Prostate gland (tissue), 2 donors: ENCODE results near the gene CRISPLD2. TPM values are rescaled to one million over a fixed set of nuclear protein-coding genes. Genes with fewer than 3 reads are reported as not detected.
A peak's percentile ranks its signal among the peaks of the same experiment; 100 is the strongest.

Experiments used
- DNase-seq: peaks from one replicate; pipeline ENCODE4 v3.0.0-alpha.2; 2019; ENCODE audit warnings: low spot score
- H3K27ac ChIP-seq, 2 donors: fragments of 200-600 bp; sonication (generic); 2 replicates each; pipeline ENCODE4 v1.5.1; 2017 to 2019
- H3K27me3 ChIP-seq: fragments of 200-600 bp; sonication (generic); replicated peaks from 2 replicates; pipeline ENCODE4 v1.5.1; 2019; ENCODE audit not compliant: insufficient read depth
- H3K36me3 ChIP-seq, 2 donors: fragments of 200-600 bp; sonication (generic); 1 replicate in 1 of 2; 2 replicates in 1 of 2; pipeline versions ENCODE4 v1.5.1 to v1.8.1; 2017 to 2019
- H3K4me1 ChIP-seq: fragments of 200-600 bp; sonication (generic); replicated peaks from 2 replicates; pipeline ENCODE4 v1.5.1; 2019
- H3K4me3 ChIP-seq, 2 donors: fragments of 200-600 bp; sonication (generic); 2 replicates each; pipeline ENCODE4 v1.5.1; 2017 to 2019
- H3K9me3 ChIP-seq: fragments of 200-600 bp; sonication (generic); 2 replicates; pipeline ENCODE4 v1.5.1; 2017
- POLR2A ChIP-seq: fragments of 450-650 bp; IDR thresholded peaks from one replicate; pipeline ENCODE4 v1.6.1; 2016; ENCODE audit warnings: antibody characterized with exemption, mild to moderate bottlenecking
- POLR2AphosphoS5 ChIP-seq: sonication (generic); formaldehyde crosslinking; IDR thresholded peaks from one replicate; pipeline ENCODE4 v1.6.1; 2017; ENCODE audit warnings: antibody characterized with exemption
- WGBS: methylation state at CpG from one replicate; pipeline ENCODE4 v1.1.5; 2018; 5-methylcytosine and 5-hydroxymethylcytosine counted together
- intact Hi-C: fragments of 100-400 bp; cut with DNase I; formaldehyde crosslinking; loops from one replicate; pipeline ENCODE4 v1.14.2; 2022
- total RNA-seq, 2 donors: library from RNA; depleted of rRNA; stranded (reverse); fragments of >200 nt; gene quantifications; one replicate each; pipeline ENCODE4 v1.1.0, GENCODE V29; 2016
- TF ChIP-seq, protein P1 (sequence below), 4 experiments: fragments of 200-600 bp in 2 of 4; fragments of 450-650 bp in 2 of 4; sonication (generic) in 2 of 4; IDR thresholded peaks; 1 replicate in 3 of 4; 2 replicates in 1 of 4; pipeline ENCODE4 v1.5.1; 2016 to 2019; ENCODE audit warnings: antibody characterized with exemption in 4 of 4, mild to moderate bottlenecking in 2 of 4, moderate library complexity in 2 of 4

The CRISPLD2 gene
- total RNA-seq, 2 donors from 2014 or later, result 186 to 226 TPM

DNA sequence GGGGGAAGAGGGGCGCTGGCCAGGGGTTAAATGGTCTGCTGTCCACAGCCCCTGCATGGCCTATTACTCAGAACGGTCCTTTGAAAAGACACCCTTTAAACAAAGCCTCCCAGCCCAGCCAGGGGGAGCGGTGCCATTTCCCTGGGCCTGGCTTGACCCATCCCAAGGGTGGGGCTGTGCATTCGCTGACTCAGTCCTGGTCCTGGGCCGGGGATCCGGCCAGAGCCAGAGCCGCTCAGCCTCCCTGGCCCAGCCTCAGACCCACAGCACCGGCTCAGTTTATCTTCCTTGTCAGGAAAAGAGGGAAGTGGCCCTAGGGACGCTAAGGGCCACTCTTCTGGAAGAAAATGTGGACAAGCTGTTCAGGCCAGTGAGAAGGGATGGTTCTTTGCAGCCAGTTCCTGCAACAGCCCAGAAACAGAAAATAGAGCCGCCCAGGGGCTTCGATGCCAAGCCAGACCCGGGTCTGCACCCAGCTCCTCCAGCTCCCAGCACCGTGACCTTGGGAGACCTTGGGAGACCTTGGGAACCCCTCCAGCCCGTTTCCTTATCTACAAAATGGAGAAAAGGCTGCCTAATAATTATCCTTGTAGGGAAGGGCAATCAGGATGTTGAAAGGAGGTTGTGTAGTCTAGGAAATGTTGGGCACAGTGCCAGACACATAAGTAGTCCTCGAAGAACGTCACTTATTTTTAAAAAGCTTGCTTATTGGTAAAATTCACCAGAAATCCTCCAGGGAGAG is 109.1 kb downstream of the CRISPLD2 start:
- WGBS, result 66% methylated on average over 14 of the region's 16 CpGs
- Histone ChIP-seq H3K27me3 (no peaks in the 10 kb centered on the region), H3K36me3 (no peaks in the 10 kb centered on the region), H3K9me3 (no peaks in the 10 kb centered on the region), H3K27ac (peak overlapping the region; percentile 26 to 32), H3K4me1 (no peaks in the 10 kb centered on the region), H3K4me3 (no peak overlapping the region)
- TF ChIP-seq POLR2AphosphoS5 (no peak), POLR2A (no peak)
- TF ChIP-seq, protein P1, sequence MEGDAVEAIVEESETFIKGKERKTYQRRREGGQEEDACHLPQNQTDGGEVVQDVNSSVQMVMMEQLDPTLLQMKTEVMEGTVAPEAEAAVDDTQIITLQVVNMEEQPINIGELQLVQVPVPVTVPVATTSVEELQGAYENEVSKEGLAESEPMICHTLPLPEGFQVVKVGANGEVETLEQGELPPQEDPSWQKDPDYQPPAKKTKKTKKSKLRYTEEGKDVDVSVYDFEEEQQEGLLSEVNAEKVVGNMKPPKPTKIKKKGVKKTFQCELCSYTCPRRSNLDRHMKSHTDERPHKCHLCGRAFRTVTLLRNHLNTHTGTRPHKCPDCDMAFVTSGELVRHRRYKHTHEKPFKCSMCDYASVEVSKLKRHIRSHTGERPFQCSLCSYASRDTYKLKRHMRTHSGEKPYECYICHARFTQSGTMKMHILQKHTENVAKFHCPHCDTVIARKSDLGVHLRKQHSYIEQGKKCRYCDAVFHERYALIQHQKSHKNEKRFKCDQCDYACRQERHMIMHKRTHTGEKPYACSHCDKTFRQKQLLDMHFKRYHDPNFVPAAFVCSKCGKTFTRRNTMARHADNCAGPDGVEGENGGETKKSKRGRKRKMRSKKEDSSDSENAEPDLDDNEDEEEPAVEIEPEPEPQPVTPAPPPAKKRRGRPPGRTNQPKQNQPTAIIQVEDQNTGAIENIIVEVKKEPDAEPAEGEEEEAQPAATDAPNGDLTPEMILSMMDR (IDR thresholded peaks at IDR 0.05), result no peak
- intact Hi-C loops, result no loop called here
- DNase-seq, result no peak

DNA sequence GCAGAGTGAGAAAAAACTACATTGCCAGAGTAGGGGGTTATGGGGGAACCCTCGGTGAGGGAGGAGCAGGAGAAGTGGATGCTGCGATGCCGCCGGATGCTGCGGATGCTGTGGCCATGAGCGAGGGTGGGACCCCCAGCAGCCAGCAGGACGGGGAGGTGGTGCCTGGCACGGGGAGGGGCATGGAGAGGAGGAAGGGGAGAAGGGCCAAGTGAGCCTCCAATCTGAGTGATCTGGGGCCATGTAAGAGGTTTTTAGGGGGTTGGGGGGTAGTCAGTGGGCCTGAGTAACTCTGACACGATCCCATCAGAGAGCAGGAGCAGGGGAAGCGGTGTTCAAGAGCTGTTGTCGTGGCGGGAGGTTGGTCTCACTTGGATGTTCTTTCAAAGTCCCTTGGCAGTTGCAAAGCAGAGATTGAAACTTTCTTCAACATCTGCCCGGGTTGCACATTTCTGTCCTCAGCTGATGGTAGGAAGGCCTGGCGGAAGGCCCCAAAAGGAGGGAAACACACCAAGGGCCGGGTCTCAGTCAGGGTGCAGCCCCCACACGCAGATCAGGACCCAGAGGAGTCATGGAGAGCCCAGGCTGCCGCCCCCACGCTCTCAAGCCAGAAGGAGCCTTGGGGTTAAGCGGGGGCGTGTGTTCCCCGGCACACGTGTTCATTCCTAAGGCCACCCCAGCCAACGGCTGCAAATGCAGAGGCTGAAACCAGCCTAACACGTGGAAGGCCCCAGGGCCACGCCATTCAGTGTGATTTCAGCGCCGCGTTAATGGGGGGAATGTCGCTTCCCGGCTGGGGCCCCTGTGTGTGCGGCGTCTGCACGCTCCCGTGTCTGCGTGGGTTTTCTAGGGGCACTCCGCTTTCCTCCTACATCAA is 109.9 kb downstream of the CRISPLD2 start:
- H3K27ac ChIP-seq, result peak overlapping the region in 1 of 2 donors; percentile 32
- H3K36me3 ChIP-seq, result no peaks in the 10 kb centered on the region
- intact Hi-C loops, result no loop called here
- no peak overlapping the region for H3K4me3 ChIP-seq
- no peak for DNase-seq
- TF ChIP-seq, protein P1 (IDR thresholded peaks at IDR 0.05), result no peak
- TF ChIP-seq POLR2AphosphoS5, result no peak
- TF ChIP-seq POLR2A, result no peak
- 82% methylated on average over 36 of the region's 36 CpGs for WGBS
- no peaks in the 10 kb centered on the region for H3K9me3 ChIP-seq
- H3K4me1 ChIP-seq, result no peaks in the 10 kb centered on the region
- H3K27me3 ChIP-seq, result no peaks in the 10 kb centered on the region

DNA sequence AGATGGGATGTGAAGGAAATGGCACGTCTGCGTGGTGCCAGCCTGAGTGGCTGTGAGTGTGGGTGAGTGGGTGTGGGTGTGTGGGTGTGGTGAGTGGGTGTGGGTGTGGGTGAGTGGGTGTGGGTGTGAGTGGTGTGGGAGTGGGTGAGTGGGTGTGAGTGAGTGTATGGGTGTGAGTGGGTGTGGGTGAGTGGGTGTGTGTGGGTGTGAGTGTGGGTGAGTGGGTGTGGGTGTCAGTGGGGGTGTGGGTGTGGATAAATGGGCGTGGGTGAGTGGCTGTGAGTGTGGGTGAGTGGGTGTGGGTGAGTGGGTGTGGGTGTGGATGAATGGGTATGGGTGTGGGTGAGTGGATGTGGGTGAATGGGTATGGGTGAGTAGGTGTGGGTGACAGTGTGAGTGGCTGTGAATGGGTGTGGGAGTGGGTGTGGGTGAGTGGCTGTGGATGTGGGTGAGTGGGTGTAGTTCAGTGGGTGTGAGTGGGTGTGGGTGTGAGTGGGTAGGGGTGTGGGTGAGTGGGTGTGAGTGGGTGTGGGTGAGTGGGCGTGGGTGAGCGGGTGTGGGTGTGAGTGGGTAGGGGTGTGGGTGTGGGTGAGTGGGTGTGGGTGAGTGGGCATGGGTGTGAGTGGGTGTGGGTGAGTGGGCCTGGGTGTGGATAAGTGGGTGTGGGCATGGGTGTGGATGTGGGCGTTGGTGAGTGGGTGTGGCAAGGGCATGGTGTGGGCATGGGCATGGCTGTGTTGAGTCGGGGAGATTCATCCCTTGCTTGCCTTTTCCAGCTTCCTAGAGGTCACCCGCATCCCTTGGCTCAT is 110.7 kb downstream of the CRISPLD2 start:
- intact Hi-C loops, result no loop called here
- 75% methylated on average over 8 of the region's 8 CpGs for whole genome bisulfite sequencing
- Histone ChIP-seq H3K27me3 (no peaks in the 10 kb centered on the region), H3K36me3 (no peaks in the 10 kb centered on the region), H3K4me3 (no peak overlapping the region), H3K4me1 (no peaks in the 10 kb centered on the region), H3K27ac (no peak overlapping the region), H3K9me3 (no peaks in the 10 kb centered on the region)
- DNase-seq, result no peak
- TF ChIP-seq, protein P1 (IDR thresholded peaks at IDR 0.05), result no peak
- TF ChIP-seq POLR2AphosphoS5 (no peak), POLR2A (no peak)

DNA sequence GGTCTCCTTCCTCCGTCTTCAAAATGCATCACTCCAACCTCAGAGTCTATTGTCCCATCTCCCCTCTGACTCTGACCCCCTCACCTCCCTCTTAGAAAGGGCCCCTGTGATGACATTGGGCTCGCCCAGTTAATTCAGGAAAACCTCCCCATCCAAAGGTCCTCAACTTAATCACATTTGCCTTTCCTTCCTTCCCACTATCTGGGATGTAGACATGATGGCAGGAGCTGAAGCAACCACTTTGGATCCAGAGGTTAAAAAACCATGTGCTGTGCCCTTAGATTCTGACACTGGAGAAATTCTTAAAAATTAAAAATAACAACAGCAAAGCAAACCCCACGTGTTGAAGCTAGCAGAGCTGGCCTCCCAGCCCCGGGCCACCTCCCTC is 111.3 kb downstream of the CRISPLD2 start:
- Histone ChIP-seq H3K4me1 (no peaks in the 10 kb centered on the region), H3K27me3 (no peaks in the 10 kb centered on the region), H3K36me3 (no peaks in the 10 kb centered on the region), H3K27ac (no peak overlapping the region), H3K4me3 (no peak overlapping the region), H3K9me3 (no peaks in the 10 kb centered on the region)
- 97% methylated on average over 4 of the region's 4 CpGs for WGBS
- no peak for DNase-seq
- TF ChIP-seq POLR2AphosphoS5 (no peak), POLR2A (no peak)
- TF ChIP-seq, protein P1 (IDR thresholded peaks at IDR 0.05), result no peak
- intact Hi-C loops, result no loop called here
